ENCODE measurements around the gene ANO4.

ANO4 gene

DNA sequence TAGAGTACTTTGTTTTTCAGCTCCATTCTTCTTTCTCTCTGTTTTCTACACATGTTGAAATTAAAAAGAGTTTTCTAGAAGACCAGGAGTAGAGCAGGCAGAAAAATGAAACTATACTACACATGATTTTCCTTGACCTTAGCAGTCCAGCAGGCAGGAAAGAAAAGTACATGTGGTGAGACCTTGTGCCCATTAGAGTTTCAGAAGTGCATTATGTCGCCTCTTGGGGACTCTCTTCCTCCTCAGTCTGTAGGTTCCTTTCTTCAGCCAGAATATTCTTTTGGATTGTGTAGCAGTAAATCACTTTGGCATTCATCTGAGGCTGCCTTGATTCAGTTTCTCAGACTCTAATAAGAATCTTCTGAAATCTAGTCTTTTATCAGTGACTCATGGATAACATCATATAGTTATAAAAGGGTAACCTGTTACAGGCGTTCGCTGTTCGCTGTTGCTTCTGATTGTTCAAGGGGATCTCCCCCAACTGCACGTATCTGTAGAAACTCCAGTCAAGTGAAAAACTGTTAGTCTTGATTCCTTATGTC is 161.8 kb downstream of the ANO4 start:
- no peak overlapping the region for H3K9ac ChIP-seq (ENCODE audit: low read depth, low read length, poor library complexity)
- H3K4me2 ChIP-seq (ENCODE audit: insufficient read depth, low read length, poor library complexity, severe bottlenecking), result no peak overlapping the region
- no CpG with 5 or more reads among the region's 5 CpGs for WGBS, 2 donors (ENCODE audit: extremely low coverage in 2 of 2, insufficient read length in 2 of 2, insufficient replicate concordance in 1 of 2)
- no peak overlapping the region for H3K4ac ChIP-seq (ENCODE audit: low read length)
- H3K27me3 ChIP-seq (ENCODE audit: control insufficient read depth in 3 of 3, insufficient read depth in 3 of 3, low read depth in 1 of 3, low read length in 3 of 3), result no peaks in the 10 kb centered on the region
- H2BK5ac ChIP-seq (ENCODE audit: low read length), result no peak overlapping the region
- no peak overlapping the region for H3K23ac ChIP-seq (ENCODE audit: low read depth, low read length, poor library complexity)
- H2BK120ac ChIP-seq (ENCODE audit: low read depth, low read length), result no peak overlapping the region
- no peak overlapping the region for H2BK15ac ChIP-seq (ENCODE audit: low read length)
- no peak overlapping the region for H3K27ac ChIP-seq (replicated peaks; ENCODE audit: low read length)
- no peak for DNase-seq (ENCODE audit: low spot score)
- H3K18ac ChIP-seq (ENCODE audit: low read length), result no peak overlapping the region
- H2BK12ac ChIP-seq (ENCODE audit: low read length), result no peak overlapping the region
- H3K36me3 ChIP-seq (replicated peaks in 1 of 2; ENCODE audit: control insufficient read depth in 2 of 2, insufficient read depth in 2 of 2, low read length in 2 of 2), result no peaks in the 10 kb centered on the region
- no peak overlapping the region for H4K91ac ChIP-seq (ENCODE audit: low read depth, low read length, poor library complexity)
- H2AFZ ChIP-seq (ENCODE audit: low read length), result no peak overlapping the region
- no peaks in the 10 kb centered on the region for H3K9me3 ChIP-seq (replicated peaks in 1 of 2; ENCODE audit: control insufficient read depth in 2 of 2, insufficient read depth in 1 of 2, low read depth in 1 of 2, low read length in 2 of 2)
- no peak overlapping the region for H3K14ac ChIP-seq (ENCODE audit: low read length)
- H3K4me3 ChIP-seq (ENCODE audit: low read length in 2 of 2), result no peak overlapping the region
- no peaks in the 10 kb centered on the region for H3K79me1 ChIP-seq (ENCODE audit: low read depth, low read length)
- H4K8ac ChIP-seq (ENCODE audit: low read depth, low read length), result no peak overlapping the region
- H3K4me1 ChIP-seq (ENCODE audit: control insufficient read depth in 2 of 2, insufficient read depth in 1 of 2, low read depth in 1 of 2, low read length in 2 of 2), result peaks cover 0 to 9% of the 10 kb centered on the region in 2 donors
- no peak overlapping the region for H2AK5ac ChIP-seq (ENCODE audit: low read depth, low read length)

DNA sequence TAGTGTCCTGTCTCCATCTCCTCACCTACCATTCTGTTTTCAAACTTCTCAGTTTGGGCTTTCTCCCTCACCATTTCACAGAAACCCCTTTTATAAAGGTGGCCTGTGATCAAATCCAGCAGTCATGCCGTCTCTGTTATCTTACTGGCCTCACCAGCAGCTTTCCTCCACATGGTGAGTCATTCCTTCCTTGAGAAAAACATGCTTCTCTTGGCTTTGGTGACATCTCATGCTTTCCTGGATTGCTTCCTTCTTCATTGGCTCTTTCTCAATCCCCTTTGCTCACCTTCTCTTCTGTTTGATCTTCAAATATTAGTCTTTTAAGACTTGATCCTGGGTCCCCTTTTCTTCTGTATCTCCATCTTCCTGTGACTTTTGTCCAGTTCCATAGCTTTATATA is 164.9 kb downstream of the ANO4 start:
- Histone ChIP-seq H3K4me3 (ENCODE audit: low read length in 2 of 2) (no peak overlapping the region), H3K36me3 (replicated peaks in 1 of 2; ENCODE audit: control insufficient read depth in 2 of 2, insufficient read depth in 2 of 2, low read length in 2 of 2) (no peaks in the 10 kb centered on the region), H2AFZ (ENCODE audit: low read length) (no peak overlapping the region), H3K4ac (ENCODE audit: low read length) (no peak overlapping the region), H3K27me3 (ENCODE audit: control insufficient read depth in 3 of 3, insufficient read depth in 3 of 3, low read depth in 1 of 3, low read length in 3 of 3) (no peaks in the 10 kb centered on the region), H3K4me1 (ENCODE audit: control insufficient read depth in 2 of 2, insufficient read depth in 1 of 2, low read depth in 1 of 2, low read length in 2 of 2) (peaks cover 0 to 6% of the 10 kb centered on the region in 2 donors), H3K4me2 (ENCODE audit: insufficient read depth, low read length, poor library complexity, severe bottlenecking) (no peak overlapping the region), H2BK15ac (ENCODE audit: low read length) (no peak overlapping the region), H4K91ac (ENCODE audit: low read depth, low read length, poor library complexity) (no peak overlapping the region), H3K9ac (ENCODE audit: low read depth, low read length, poor library complexity) (no peak overlapping the region), H3K27ac (replicated peaks; ENCODE audit: low read length) (no peak overlapping the region), H3K18ac (ENCODE audit: low read length) (no peak overlapping the region), H3K9me3 (replicated peaks in 1 of 2; ENCODE audit: control insufficient read depth in 2 of 2, insufficient read depth in 1 of 2, low read depth in 1 of 2, low read length in 2 of 2) (no peaks in the 10 kb centered on the region), H2BK12ac (ENCODE audit: low read length) (no peak overlapping the region), H3K79me1 (ENCODE audit: low read depth, low read length) (no peaks in the 10 kb centered on the region), H2AK5ac (ENCODE audit: low read depth, low read length) (no peak overlapping the region), H2BK120ac (ENCODE audit: low read depth, low read length) (no peak overlapping the region), H3K14ac (ENCODE audit: low read length) (no peak overlapping the region), H3K23ac (ENCODE audit: low read depth, low read length, poor library complexity) (no peak overlapping the region), H4K8ac (ENCODE audit: low read depth, low read length) (no peak overlapping the region), H2BK5ac (ENCODE audit: low read length) (no peak overlapping the region)
- no CpG with 5 or more reads among the region's 1 CpG for WGBS, 2 donors (ENCODE audit: extremely low coverage in 2 of 2, insufficient read length in 2 of 2, insufficient replicate concordance in 1 of 2)
- DNase-seq (ENCODE audit: low spot score), result no peak

GRCh38 chr12:100962086-100962712 is 167.6 kb downstream of the ANO4 start:
- H2AK5ac ChIP-seq (ENCODE audit: low read depth, low read length), result no peak overlapping the region
- no peak overlapping the region for H4K91ac ChIP-seq (ENCODE audit: low read depth, low read length, poor library complexity)
- H3K79me1 ChIP-seq (ENCODE audit: low read depth, low read length), result no peaks in the 10 kb centered on the region
- no CpG with 5 or more reads among the region's 5 CpGs for WGBS, 2 donors (ENCODE audit: extremely low coverage in 2 of 2, insufficient read length in 2 of 2, insufficient replicate concordance in 1 of 2)
- no peak overlapping the region for H3K14ac ChIP-seq (ENCODE audit: low read length)
- no peak overlapping the region for H2BK12ac ChIP-seq (ENCODE audit: low read length)
- H2BK5ac ChIP-seq (ENCODE audit: low read length), result no peak overlapping the region
- no peak overlapping the region for H3K27ac ChIP-seq (replicated peaks; ENCODE audit: low read length)
- H3K18ac ChIP-seq (ENCODE audit: low read length), result no peak overlapping the region
- DNase-seq (ENCODE audit: low spot score), result no peak
- no peak overlapping the region for H2BK120ac ChIP-seq (ENCODE audit: low read depth, low read length)
- H2BK15ac ChIP-seq (ENCODE audit: low read length), result no peak overlapping the region
- H3K27me3 ChIP-seq (ENCODE audit: control insufficient read depth in 3 of 3, insufficient read depth in 3 of 3, low read depth in 1 of 3, low read length in 3 of 3), result no peaks in the 10 kb centered on the region
- no peaks in the 10 kb centered on the region for H3K36me3 ChIP-seq (replicated peaks in 1 of 2; ENCODE audit: control insufficient read depth in 2 of 2, insufficient read depth in 2 of 2, low read length in 2 of 2)
- H3K23ac ChIP-seq (ENCODE audit: low read depth, low read length, poor library complexity), result no peak overlapping the region
- no peak overlapping the region for H2AFZ ChIP-seq (ENCODE audit: low read length)
- H3K9ac ChIP-seq (ENCODE audit: low read depth, low read length, poor library complexity), result no peak overlapping the region
- H3K4me3 ChIP-seq (ENCODE audit: low read length in 2 of 2), result no peak overlapping the region
- no peak overlapping the region for H3K4me2 ChIP-seq (ENCODE audit: insufficient read depth, low read length, poor library complexity, severe bottlenecking)
- H3K9me3 ChIP-seq (replicated peaks in 1 of 2; ENCODE audit: control insufficient read depth in 2 of 2, insufficient read depth in 1 of 2, low read depth in 1 of 2, low read length in 2 of 2), result no peaks in the 10 kb centered on the region
- H3K4me1 ChIP-seq (ENCODE audit: control insufficient read depth in 2 of 2, insufficient read depth in 1 of 2, low read depth in 1 of 2, low read length in 2 of 2), result no peaks in the 10 kb centered on the region
- H4K8ac ChIP-seq (ENCODE audit: low read depth, low read length), result no peak overlapping the region
- H3K4ac ChIP-seq (ENCODE audit: low read length), result no peak overlapping the region

- Histone ChIP-seq H3K14ac (ENCODE audit: low read length) (no peak overlapping the region), H3K9me3 (replicated peaks in 1 of 2; ENCODE audit: control insufficient read depth in 2 of 2, insufficient read depth in 1 of 2, low read depth in 1 of 2, low read length in 2 of 2) (no peaks in the 10 kb centered on the region), H3K27me3 (ENCODE audit: control insufficient read depth in 3 of 3, insufficient read depth in 3 of 3, low read depth in 1 of 3, low read length in 3 of 3) (no peaks in the 10 kb centered on the region), H2BK120ac (ENCODE audit: low read depth, low read length) (no peak overlapping the region), H3K9ac (ENCODE audit: low read depth, low read length, poor library complexity) (no peak overlapping the region), H3K4me2 (ENCODE audit: insufficient read depth, low read length, poor library complexity, severe bottlenecking) (no peak overlapping the region), H3K23ac (ENCODE audit: low read depth, low read length, poor library complexity) (no peak overlapping the region), H2AK5ac (ENCODE audit: low read depth, low read length) (no peak overlapping the region), H2AFZ (ENCODE audit: low read length) (no peak overlapping the region), H3K4me1 (ENCODE audit: control insufficient read depth in 2 of 2, insufficient read depth in 1 of 2, low read depth in 1 of 2, low read length in 2 of 2) (no peaks in the 10 kb centered on the region), H3K18ac (ENCODE audit: low read length) (no peak overlapping the region), H3K4ac (ENCODE audit: low read length) (no peak overlapping the region), H3K27ac (replicated peaks; ENCODE audit: low read length) (no peak overlapping the region), H3K79me1 (ENCODE audit: low read depth, low read length) (no peaks in the 10 kb centered on the region), H4K91ac (ENCODE audit: low read depth, low read length, poor library complexity) (no peak overlapping the region), H3K36me3 (replicated peaks in 1 of 2; ENCODE audit: control insufficient read depth in 2 of 2, insufficient read depth in 2 of 2, low read length in 2 of 2) (no peaks in the 10 kb centered on the region), H2BK15ac (ENCODE audit: low read length) (no peak overlapping the region), H4K8ac (ENCODE audit: low read depth, low read length) (no peak overlapping the region), H2BK5ac (ENCODE audit: low read length) (no peak overlapping the region), H2BK12ac (ENCODE audit: low read length) (no peak overlapping the region), H3K4me3 (ENCODE audit: low read length in 2 of 2) (no peak overlapping the region)
- WGBS, 2 donors (ENCODE audit: extremely low coverage in 2 of 2, insufficient read length in 2 of 2, insufficient replicate concordance in 1 of 2), result no CpG with 5 or more reads among the region's 3 CpGs
- DNase-seq (ENCODE audit: low spot score), result no peak
These were observed 168.8 kb downstream of the ANO4 start for GRCh38 chr12:100963381-100963780.
